Activated gamma-delta T cell treated with anti-CD3 and anti-CD28 coated beads, Interleukin-2, amount 50 U/mL, for 16 hours (primary cell): ENCODE data around the gene DCST1.

Experiments used
- DNase-seq: peaks from one replicate; pipeline ENCODE4 v3.0.0-alpha.2; 2020; ENCODE audit warnings: low read depth

DCST1 gene

GRCh38 chr1:155086856-155087535 lies 53.4 kb downstream of the DCST1 start:
- no peak for DNase-seq

- peak; percentile 71 for DNase-seq
These were observed 57.7 kb downstream of the DCST1 start for GRCh38 chr1:155091071-155092051.

- no peak for DNase-seq
These were observed 58.5 kb downstream of the DCST1 start for GRCh38 chr1:155092131-155092530.

- DNase-seq, result no peak
These were observed 59.0 kb downstream of the DCST1 start for GRCh38 chr1:155092641-155093040.

GRCh38 chr1:155093911-155094621 lies 60.4 kb downstream of the DCST1 start:
- DNase-seq, result no peak

GRCh38 chr1:155094622-155094948 lies 61.0 kb downstream of the DCST1 start:
- no peak for DNase-seq

- DNase-seq, result no peak
These were observed 65.7 kb downstream of the DCST1 start for GRCh38 chr1:155099331-155099730.
